Measurements from ENCODE around the gene SIDT2. TPM values are rescaled to one million over a fixed set of nuclear protein-coding genes. Genes with fewer than 3 reads are reported as not detected.

Gene SIDT2
- total and polyA plus RNA-seq, 8 donors, result 15.1 to 310 (median 50.0) TPM

- WGBS, 5 donors, result 0 to 2% (median 1%) methylated on average over 17 to 27 of the region's 27 CpGs
- H3K4me1 ChIP-seq, result peaks cover 27 to 47% (median 42%) of the 10 kb centered on the region in 4 donors
These were observed 54.4 kb downstream of the SIDT2 start for GRCh38 chr11:117232911-117233409.

GRCh38 chr11:117238221-117238620, 59.7 kb downstream of the SIDT2 start:
- Histone ChIP-seq H3K36me3 (peaks cover 28 to 65% (median 56%) of the 10 kb centered on the region in 4 donors), H3K9me3 (no peaks in the 10 kb centered on the region), H3K4me3 (no peak overlapping the region), H3K27ac (no peak overlapping the region), H3K27me3 (no peaks in the 10 kb centered on the region), H3K4me1 (peaks cover 4 to 13% (median 11%) of the 10 kb centered on the region in 4 donors)
- 91 to 96% (median 93%) methylated on average over 5 of the region's 5 CpGs for WGBS, 5 donors
- no peak for DNase-seq
- no peak for TF ChIP-seq CTCF (IDR thresholded peaks at IDR 0.05)
- TF ChIP-seq POLR2A (IDR thresholded peaks at IDR 0.05), result no peak
- TF ChIP-seq POLR2AphosphoS5 (IDR thresholded peaks at IDR 0.05), result no peak
- no peak for TF ChIP-seq EP300 (IDR thresholded peaks at IDR 0.05)
- intact Hi-C loops (cut with DNase I; ENCODE audit: low total_unique reads), result loop anchor here (10.0 kb wide), 1 partner anchor 77 kb away; the partner anchor contains the start of gene BACE1

More at GRCh38 chr11:117232911-117233409, 54.4 kb downstream of the SIDT2 start:
- Histone ChIP-seq H3K4me3 (peak overlapping the region; percentile 64 to 93 (median 80)), H3K27ac (peak overlapping the region; percentile 69 to 98 (median 96)), H3K36me3 (peaks cover 17 to 34% (median 25%) of the 10 kb centered on the region in 4 donors), H3K27me3 (no peaks in the 10 kb centered on the region), H3K9me3 (no peaks in the 10 kb centered on the region)
- TF ChIP-seq EP300 (IDR thresholded peaks at IDR 0.05), result no peak
- TF ChIP-seq POLR2A (IDR thresholded peaks at IDR 0.05), result no peak
- no peak for TF ChIP-seq POLR2AphosphoS5 (IDR thresholded peaks at IDR 0.05)
- TF ChIP-seq CTCF (IDR thresholded peaks at IDR 0.05), result no peak
- intact Hi-C loops (cut with DNase I; ENCODE audit: low total_unique reads), result loop anchor here (10.0 kb wide), 1 partner anchor 82 kb away; the partner anchor contains the start of gene BACE1
- DNase-seq, result peak in 1 of 2 donors; percentile 57

DNA sequence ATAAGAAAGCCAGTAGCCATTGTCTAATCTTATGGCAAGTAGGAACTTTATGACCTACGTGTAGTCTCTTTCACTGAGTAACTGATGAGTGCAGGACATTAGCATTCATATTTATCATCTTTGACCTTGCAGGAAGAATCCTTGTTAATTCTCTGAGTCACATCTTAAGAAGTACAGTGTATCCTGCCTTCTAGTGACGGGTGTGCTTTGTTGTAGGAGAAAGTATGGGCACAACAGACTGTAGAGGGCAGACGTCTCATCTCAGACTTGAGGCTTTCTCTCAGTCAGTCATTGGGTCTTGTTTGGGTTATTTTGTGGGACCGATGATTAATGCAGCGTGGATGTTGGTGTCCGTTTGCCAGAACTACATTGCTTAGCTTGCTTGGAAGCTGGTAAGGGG, 60.8 kb downstream of the SIDT2 start:
- Histone ChIP-seq H3K27ac (no peak overlapping the region), H3K4me1 (peaks cover 0 to 2% (median under 1%) of the 10 kb centered on the region in 4 donors), H3K4me3 (no peak overlapping the region), H3K9me3 (no peaks in the 10 kb centered on the region), H3K27me3 (no peaks in the 10 kb centered on the region), H3K36me3 (peaks cover 28 to 76% (median 66%) of the 10 kb centered on the region in 4 donors)
- TF ChIP-seq POLR2AphosphoS5 (IDR thresholded peaks at IDR 0.05) (no peak), POLR2A (IDR thresholded peaks at IDR 0.05) (no peak), CTCF (IDR thresholded peaks at IDR 0.05) (no peak), EP300 (IDR thresholded peaks at IDR 0.05) (no peak)
- intact Hi-C loops (cut with DNase I; ENCODE audit: low total_unique reads), result loop anchor here (10.0 kb wide), 1 partner anchor 76 kb away; the partner anchor contains the start of gene BACE1
- 81 to 87% (median 86%) methylated on average over 6 of the region's 6 CpGs for WGBS, 5 donors
- no peak for DNase-seq

Other genes with a start within 250 kb of the SIDT2 start
- 10 to 100 TPM in 4 of 5 donors, 1 to 10 TPM in 1; 8.7 to 97.8 (median 44.3) TPM for gene SIK3, start 80.3 kb upstream of the SIDT2 start, total RNA-seq
- gene SIK3, start 80.3 kb upstream of the SIDT2 start, polyA plus RNA-seq, result 1 to 10 TPM; 6.5 to 7.8 (median 7.0) TPM
- gene PAFAH1B2, start 34.5 kb upstream of the SIDT2 start, total RNA-seq, result 100 to 1,000 TPM in 1 of 5 donors, 10 to 100 TPM in 4; 31.9 to 174 (median 63.0) TPM
- 10 to 100 TPM; 14.9 to 30.7 (median 27.5) TPM for gene PAFAH1B2, start 34.5 kb upstream of the SIDT2 start, polyA plus RNA-seq
- gene TAGLN, start 20.6 kb downstream of the SIDT2 start, total RNA-seq, result 1,000 to 10,000 TPM in 4 of 5 donors, 100 to 1,000 TPM in 1; 730 to 3,801 (median 2,320) TPM
- gene TAGLN, start 20.6 kb downstream of the SIDT2 start, polyA plus RNA-seq, result 1,000 to 10,000 TPM in 2 of 3 donors, 100 to 1,000 TPM in 1; 575 to 2,971 (median 1,072) TPM
- 100 to 1,000 TPM in 3 of 5 donors, 10 to 100 TPM in 2; 64.8 to 232 (median 139) TPM for gene PCSK7, start 53.3 kb downstream of the SIDT2 start, total RNA-seq
- gene PCSK7, start 53.3 kb downstream of the SIDT2 start, polyA plus RNA-seq, result 10 to 100 TPM; 14.1 to 23.6 (median 20.4) TPM
- 10 to 100 TPM in 4 of 5 donors, 1 to 10 TPM in 1; 6.7 to 21.6 (median 13.8) TPM for gene RNF214, start 53.9 kb downstream of the SIDT2 start, total RNA-seq
- gene RNF214, start 53.9 kb downstream of the SIDT2 start, polyA plus RNA-seq, result 10 to 100 TPM in 1 of 3 donors, 1 to 10 TPM in 2; 6.8 to 11.2 (median 8.0) TPM
- 1 to 10 TPM; 1.8 to 7.6 (median 5.5) TPM for gene BACE1-AS, start 112.6 kb downstream of the SIDT2 start, total RNA-seq
- gene BACE1-AS, start 112.6 kb downstream of the SIDT2 start, polyA plus RNA-seq, result 1 to 10 TPM; 1.5 to 8.0 (median 2.9) TPM
- 10 to 100 TPM; 12.8 to 21.1 (median 16.4) TPM for gene BACE1, start 137.5 kb downstream of the SIDT2 start, total RNA-seq
- 1 to 10 TPM; 3.3 to 6.0 (median 4.4) TPM for gene BACE1, start 137.5 kb downstream of the SIDT2 start, polyA plus RNA-seq
- gene CEP164, start 149.1 kb downstream of the SIDT2 start, total RNA-seq, result 10 to 100 TPM; 11.7 to 40.9 (median 26.1) TPM
- 10 to 100 TPM in 2 of 3 donors, 1 to 10 TPM in 1; 9.5 to 18.6 (median 12.0) TPM for gene CEP164, start 149.1 kb downstream of the SIDT2 start, polyA plus RNA-seq